Subcutaneous abdominal adipose tissue (tissue), 5 donors: ENCODE data around the gene PTPRQ.

Source experiments
- H3K27ac ChIP-seq: one replicate; pipeline ENCODE4 v1.7.0; 2013; ENCODE audit warnings: low read depth, mild to moderate bottlenecking, inconsistent platforms, low read length, moderate library complexity
- H3K27me3 ChIP-seq, 5 donors: one replicate each; pipeline ENCODE4 v1.7.0; 2013; ENCODE audit warnings: low read length in 5 of 5, inconsistent platforms in 1 of 5; ENCODE audit not compliant: control insufficient read depth in 5 of 5, insufficient read depth in 4 of 5
- H3K36me3 ChIP-seq, 5 donors: one replicate each; pipeline ENCODE4 v1.7.0; 2013; ENCODE audit warnings: low read length in 5 of 5; ENCODE audit not compliant: control insufficient read depth in 5 of 5, insufficient read depth in 5 of 5
- H3K4me1 ChIP-seq, 5 donors: one replicate each; pipeline ENCODE4 v1.7.0; 2013; ENCODE audit warnings: low read length in 5 of 5, mild to moderate bottlenecking in 3 of 5, moderate library complexity in 1 of 5; ENCODE audit not compliant: control insufficient read depth in 5 of 5, insufficient read depth in 5 of 5
- H3K4me3 ChIP-seq, 5 donors: one replicate each; pipeline ENCODE4 v1.7.0; 2013; ENCODE audit warnings: low read length in 5 of 5, low read depth in 1 of 5
- H3K9ac ChIP-seq, 5 donors: one replicate each; pipeline ENCODE4 v1.7.0; 2013; ENCODE audit warnings: low read length in 5 of 5, mild to moderate bottlenecking in 4 of 5, moderate library complexity in 3 of 5
- H3K9me3 ChIP-seq, 5 donors: one replicate each; pipeline ENCODE4 v1.7.0; 2013; ENCODE audit warnings: low read length in 5 of 5; ENCODE audit not compliant: control insufficient read depth in 5 of 5
- donor health status: healthy.
- donor health status: healthy.
- donor health status: healthy.
- donor health status: healthy.
- donor health status: healthy.

Gene PTPRQ

DNA sequence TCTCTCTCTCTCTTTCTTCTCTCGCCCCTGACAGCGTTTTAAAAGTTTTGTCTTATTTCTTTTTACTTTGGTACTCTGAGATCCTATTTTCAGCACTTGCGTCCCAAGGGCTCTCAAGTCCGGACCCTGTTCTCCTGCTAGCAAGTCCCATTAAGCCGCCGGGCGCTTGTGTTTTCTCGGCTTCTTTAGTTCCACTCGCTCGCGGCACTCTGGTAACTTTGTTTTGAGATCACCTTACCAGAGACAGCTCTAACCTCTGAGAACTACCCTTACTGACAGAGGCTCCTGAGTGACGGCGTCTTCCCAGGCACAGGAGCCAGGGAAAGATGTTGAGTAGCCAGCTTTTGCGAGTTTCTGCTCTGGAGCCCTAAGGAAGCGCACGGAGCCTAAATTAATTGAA, 270.0 kb downstream of the PTPRQ start:
- Histone ChIP-seq H3K36me3 (no peaks in the 10 kb centered on the region), H3K27me3 (peaks cover 11 to 37% (median 29%) of the 10 kb centered on the region in 5 donors), H3K4me1 (peaks cover 0 to 11% (median 0%) of the 10 kb centered on the region in 5 donors), H3K4me3 (peak overlapping the region; percentile 5 to 48 (median 29)), H3K9me3 (peaks cover 0 to 3% (median 2%) of the 10 kb centered on the region in 5 donors), H3K9ac (no peak overlapping the region), H3K27ac (no peak overlapping the region)

- Histone ChIP-seq H3K4me3 (no peak overlapping the region), H3K9me3 (peaks cover 0 to 3% (median 2%) of the 10 kb centered on the region in 5 donors), H3K4me1 (peaks cover 0 to 11% (median 0%) of the 10 kb centered on the region in 5 donors), H3K27ac (no peak overlapping the region), H3K9ac (no peak overlapping the region), H3K27me3 (peaks cover 11 to 37% (median 29%) of the 10 kb centered on the region in 5 donors), H3K36me3 (no peaks in the 10 kb centered on the region)
Measured at GRCh38 chr12:80714846-80715245, 270.8 kb downstream of the PTPRQ start.

DNA sequence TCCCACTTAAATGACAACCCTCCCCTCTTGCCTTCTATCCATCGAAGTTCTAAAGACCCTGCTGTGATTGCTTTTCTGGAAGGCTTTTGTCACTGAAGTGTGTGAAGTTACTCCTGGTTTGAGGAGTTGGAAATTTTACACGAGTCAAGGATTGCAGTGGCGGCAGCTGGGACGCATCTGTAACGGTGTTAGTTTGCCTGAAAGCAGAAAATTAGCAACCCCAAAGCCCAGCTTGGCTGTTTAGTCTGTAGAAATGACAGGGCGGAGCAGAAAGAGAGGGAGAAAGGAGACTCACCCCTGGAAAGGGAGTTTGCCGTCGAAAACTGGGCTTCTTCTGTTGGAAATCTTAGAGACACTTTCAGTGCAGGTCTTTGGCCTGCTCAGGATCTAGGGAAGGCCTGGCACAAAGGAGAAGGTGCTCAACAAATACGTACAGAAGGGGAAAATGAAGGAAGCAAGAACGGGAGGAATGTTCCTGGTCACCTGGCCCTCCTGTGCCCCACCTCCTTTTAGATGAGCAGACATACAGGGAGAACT, 271.7 kb downstream of the PTPRQ start:
- Histone ChIP-seq H3K4me1 (peaks cover 0 to 9% (median 0%) of the 10 kb centered on the region in 5 donors), H3K36me3 (no peaks in the 10 kb centered on the region), H3K27me3 (peaks cover 11 to 33% (median 25%) of the 10 kb centered on the region in 5 donors), H3K9me3 (peaks cover 0 to 3% (median 2%) of the 10 kb centered on the region in 5 donors), H3K27ac (no peak overlapping the region), H3K4me3 (no peak overlapping the region), H3K9ac (no peak overlapping the region)

GRCh38 chr12:80716696-80717469, 272.8 kb downstream of the PTPRQ start, which contains the start of gene MYF5:
Gene MYF5, plus strand, starts transcription at chr12:80716912. Its CDS starts 152 bp downstream, at chr12:80717064.
- no peak within 1 kb of the TSS for H3K4me3 ChIP-seq
- H3K27ac ChIP-seq, result no peak within 1 kb of the TSS
- peaks cover 0 to 9% (median 0%) of the 10 kb centered on the region in 5 donors for H3K4me1 ChIP-seq
- no peak within 1 kb of the TSS for H3K9ac ChIP-seq
- H3K27me3 ChIP-seq, result peaks cover 11 to 33% (median 25%) of the 10 kb centered on the region in 5 donors
- no peaks in the 10 kb centered on the region for H3K36me3 ChIP-seq
- H3K9me3 ChIP-seq, result peaks cover 0 to 3% (median 2%) of the 10 kb centered on the region in 5 donors

GRCh38 chr12:80717856-80718255, 273.8 kb downstream of the PTPRQ start:
- Histone ChIP-seq H3K9me3 (peaks cover 0 to 3% (median 2%) of the 10 kb centered on the region in 5 donors), H3K36me3 (no peaks in the 10 kb centered on the region), H3K27ac (no peak overlapping the region), H3K4me3 (no peak overlapping the region), H3K4me1 (peaks cover 0 to 9% (median 0%) of the 10 kb centered on the region in 5 donors), H3K9ac (no peak overlapping the region), H3K27me3 (peaks cover 11 to 33% (median 25%) of the 10 kb centered on the region in 5 donors)

- Histone ChIP-seq H3K9ac (no peak overlapping the region), H3K4me1 (peaks cover 0 to 3% (median 0%) of the 10 kb centered on the region in 5 donors), H3K27ac (no peak overlapping the region), H3K4me3 (no peak overlapping the region), H3K36me3 (no peaks in the 10 kb centered on the region), H3K9me3 (peaks cover 0 to 3% (median 2%) of the 10 kb centered on the region in 5 donors), H3K27me3 (peaks cover 8 to 20% (median 16%) of the 10 kb centered on the region in 5 donors)
Measured at GRCh38 chr12:80720516-80720915, 276.5 kb downstream of the PTPRQ start.

- Histone ChIP-seq H3K4me1 (peaks cover 0 to 3% (median 0%) of the 10 kb centered on the region in 5 donors), H3K27me3 (peaks cover 7 to 12% (median 11%) of the 10 kb centered on the region in 5 donors), H3K27ac (no peak overlapping the region), H3K9me3 (peaks cover 0 to 3% (median 2%) of the 10 kb centered on the region in 5 donors), H3K4me3 (no peak overlapping the region), H3K9ac (no peak overlapping the region), H3K36me3 (no peaks in the 10 kb centered on the region)
Measured at GRCh38 chr12:80721326-80721725, 277.3 kb downstream of the PTPRQ start.
